HepG2 (cell line): ENCODE data around the gene PARD3. TPM values are rescaled to one million over a fixed set of nuclear protein-coding genes. Genes with fewer than 3 reads are reported as not detected.
A peak's percentile ranks its signal among the peaks of the same experiment; 100 is the strongest.

Experiments
- ATAC-seq: fragments of 200-7000 bp; cut with Tn5 transposase; 3 replicates; pipeline ENCODE4 v1.9.1; 2020; ENCODE audit warnings: mild to moderate bottlenecking, moderate library complexity
- BruUV-seq: library from RNA; stranded (reverse); fragments of 400-500 nt; replicated peaks from 2 replicates; lab custom pipeline; 2021; lab: Mats Ljungman, UMichigan
- CTCF ChIA-PET: fragments of 300-600 bp; formaldehyde crosslinking; extraction: SDS; loops from one replicate; lab custom pipeline; 2021; ENCODE audit warnings: low total read pairs, inconsistent platforms, low intra/inter-chr PET ratio; lab: Yijun Ruan, JAX
- POLR2A ChIA-PET: fragments of 350-600 bp; sonication (Branson Sonifier 250); formaldehyde crosslinking; loops from one replicate; lab custom pipeline; 2020; ENCODE audit warnings: antibody characterized with exemption, inconsistent platforms; lab: Yijun Ruan, JAX
- DNase-seq: peaks from one replicate; pipeline ENCODE4 v3.0.0-alpha.2; 2015; ENCODE audit warnings: low spot score
- FAIRE-seq: peaks from 3 replicates; lab custom pipeline; 2011; peaks lifted over from hg19 to GRCh38; lab: Jason Lieb, UNC
- H2AFZ ChIP-seq: one replicate; pipeline ENCODE4 v1.6.1; 2011; ENCODE audit warnings: low read length, inconsistent platforms
- H3K27ac ChIP-seq: fragments of 300-600 bp; 3 replicates; pipeline ENCODE4 v1.8.0; 2011; ENCODE audit warnings: mixed run types, mild to moderate bottlenecking, mixed read lengths, low read length, inconsistent platforms; ENCODE audit not compliant: insufficient read depth; ENCODE audit errors: extremely low read length
- H3K27me3 ChIP-seq, 2 experiments: fragments of 200-600 bp in 1 of 2; 2 replicates in 1 of 2; 3 replicates in 1 of 2; pipeline versions ENCODE4 v1.6.0 to v1.8.0; 2011; ENCODE audit warnings: low read length in 2 of 2, mild to moderate bottlenecking in 2 of 2, moderate library complexity in 2 of 2, inconsistent platforms in 1 of 2; ENCODE audit not compliant: insufficient read depth in 2 of 2, control insufficient read depth in 1 of 2
- H3K36me3 ChIP-seq, 2 experiments: fragments of 200-600 bp in 1 of 2; replicated peaks in 1 of 2; 2 replicates in 1 of 2; 3 replicates in 1 of 2; pipeline versions ENCODE4 v1.5.1 to v1.8.0; 2011; ENCODE audit warnings: low read length in 2 of 2, inconsistent platforms in 1 of 2; ENCODE audit not compliant: insufficient read depth in 2 of 2, control insufficient read depth in 1 of 2
- H3K4me1 ChIP-seq: 2 replicates; pipeline ENCODE4 v1.5.1; 2012; ENCODE audit warnings: low read length, inconsistent platforms; ENCODE audit not compliant: insufficient read depth
- H3K4me2 ChIP-seq: 2 replicates; pipeline ENCODE4 v1.6.0; 2011; ENCODE audit warnings: low read depth, low read length, inconsistent platforms
- H3K4me3 ChIP-seq, 3 experiments: fragments of 200-600 bp in 1 of 3; sonication (generic), shearing (Covaris generic) in 1 of 3; replicated peaks in 1 of 3; 2 replicates each; pipeline ENCODE4 v1.5.1; 2011 to 2016; ENCODE audit warnings: low read length in 3 of 3, inconsistent platforms in 2 of 3, low read depth in 2 of 3, mild to moderate bottlenecking in 2 of 3, control low read depth in 1 of 3, mixed read lengths in 1 of 3; ENCODE audit not compliant: insufficient read depth in 1 of 3
- H3K79me2 ChIP-seq: one replicate; pipeline ENCODE4 v1.6.1; 2011; ENCODE audit warnings: low read length, inconsistent platforms; ENCODE audit not compliant: insufficient read depth
- H3K9ac ChIP-seq: 2 replicates; pipeline ENCODE4 v1.6.0; 2011; ENCODE audit warnings: mild to moderate bottlenecking, low read depth, low read length, inconsistent platforms; ENCODE audit not compliant: insufficient read depth
- H3K9me3 ChIP-seq: 2 replicates; pipeline ENCODE4 v1.5.1; 2012; ENCODE audit warnings: mild to moderate bottlenecking, low read length
- H4K20me1 ChIP-seq: 2 replicates; pipeline ENCODE4 v1.6.0; 2011; ENCODE audit warnings: inconsistent platforms, mild to moderate bottlenecking, low read length, moderate library complexity; ENCODE audit not compliant: insufficient read depth
- AHDC1 ChIP-seq: sonication (generic); formaldehyde crosslinking; IDR thresholded peaks from 2 replicates; pipeline ENCODE4 v1.5.1; 2020; ENCODE audit warnings: mild to moderate bottlenecking, missing genetic modification reagents, borderline replicate concordance
- FOXA1 ChIP-seq, 2 experiments: fragments of 450-650 bp in 1 of 2; sonication (generic) in 1 of 2; formaldehyde crosslinking in 1 of 2; IDR thresholded peaks; 2 replicates each; pipeline versions ENCODE4 v1.4.0 to v1.6.1; 2016 to 2020; ENCODE audit warnings: missing genetic modification reagents in 1 of 2
- FUBP1 ChIP-seq: sonication (generic); formaldehyde crosslinking; IDR thresholded peaks from 2 replicates; pipeline ENCODE4 v1.5.1; 2020; ENCODE audit warnings: missing genetic modification reagents, mild to moderate bottlenecking, borderline replicate concordance
- THAP7 ChIP-seq: sonication (generic); formaldehyde crosslinking; IDR thresholded peaks from 2 replicates; pipeline ENCODE4 v1.8.1; 2023; ENCODE audit warnings: mild to moderate bottlenecking, missing genetic modification reagents
- ZMYM3 ChIP-seq: sonication (generic); formaldehyde crosslinking; IDR thresholded peaks from 2 replicates; pipeline ENCODE4 v1.5.1; 2020; ENCODE audit warnings: mild to moderate bottlenecking, missing genetic modification reagents
- ZNF564 ChIP-seq: sonication (generic); formaldehyde crosslinking; IDR thresholded peaks from 2 replicates; pipeline ENCODE4 v1.8.1; 2023; ENCODE audit warnings: mild to moderate bottlenecking, missing genetic modification reagents
- ZNF768 ChIP-seq: sonication (generic); formaldehyde crosslinking; IDR thresholded peaks from 2 replicates; pipeline ENCODE4 v1.4.0; 2020; ENCODE audit warnings: missing genetic modification reagents
- WGBS: methylation state at CpG from one replicate; pipeline ENCODE4 v1.1.6; 2017; ENCODE audit warnings: low lambda C conversion rate; 5-methylcytosine and 5-hydroxymethylcytosine counted together
- in situ Hi-C: cut with HindIII; loops from 2 replicates; pipeline ENCODE4 v1.10.0; 2017; ENCODE audit warnings: low pct_unique_long_range_greater_than_20kb; ENCODE audit not compliant: extremely low pct_ligation_motif_present
- intact Hi-C: fragments of 100-400 bp; cut with micrococcal nuclease; formaldehyde crosslinking; loops from one replicate; pipeline ENCODE4 v1.10.0; 2022; ENCODE audit not compliant: unreplicated experiment
- polyA plus RNA-seq, 8 experiments: library from polyadenylated mRNA; depleted of rRNA in 3 of 8; stranded (reverse) in 7 of 8; unstranded in 1 of 8; fragments of >200 nt; fragmentation: Illumina TruSeq in 4 of 8; extraction: Trizol in 4 of 8; gene quantifications; 2 replicates each; pipeline versions ENCODE4 v1.2.1 to v1.2.3, GENCODE V29; 2011 to 2016; ENCODE audit warnings: low read depth in 4 of 8, missing spikeins in 1 of 8, mixed read lengths in 1 of 8; ENCODE audit not compliant: insufficient read depth in 1 of 8
- total RNA-seq, 5 experiments: library from RNA; depleted of rRNA; stranded (reverse); fragments of >200 nt; fragmentation: Illumina TruSeq; extraction: Trizol; gene quantifications; 2 replicates each; pipeline ENCODE4 v1.2.3, GENCODE V29; 2016; ENCODE audit warnings: low read depth in 1 of 5

PARD3 gene
- total and polyA plus RNA-seq, 2 of the 13 experiments (the other 11 are each of a cell fraction or from before 2014, with no cell fraction given): 40.9 to 60.0 TPM

GRCh38 chr10:34180749-34181148 lies 634.3 kb downstream of the PARD3 start:
- peak; percentile 68; the same call in 1 of the 2 replicates for TF ChIP-seq ZNF768 (CRISPR knock-in tag)
- TF ChIP-seq FOXA1 (IDR thresholded peaks at IDR 0.05): no peak
- no peak for TF ChIP-seq FOXA1 (CRISPR knock-in tag; IDR thresholded peaks at IDR 0.05)
- peak; percentile 65 for TF ChIP-seq ZMYM3 (CRISPR knock-in tag)
- Histone ChIP-seq H3K9ac (no peak overlapping the region), H2AFZ (no peak overlapping the region), H3K79me2 (no peaks in the 10 kb centered on the region), H3K4me1 (peaks cover 52% of the 10 kb centered on the region), H3K27ac (no peak overlapping the region), H4K20me1 (no peaks in the 10 kb centered on the region), H3K9me3 (no peaks in the 10 kb centered on the region), H3K4me2 (no peak overlapping the region), H3K36me3 (no peaks in the 10 kb centered on the region), H3K4me3 (no peak overlapping the region), H3K27me3 (no peaks in the 10 kb centered on the region)
- FAIRE-seq: no peak
- CTCF ChIA-PET: no interaction called here
- intact Hi-C loops (no loop called here), in situ Hi-C loops (no loop called here)
- no peak for DNase-seq
- no TSS peak for BruUV-seq
- no peak for ATAC-seq
- 100% methylated on average over 2 of the region's 2 CpGs for WGBS
- POLR2A ChIA-PET: no interaction called here

GRCh38 chr10:34179280-34179679 lies 635.8 kb downstream of the PARD3 start:
- Histone ChIP-seq H3K4me3 (no peak overlapping the region), H4K20me1 (no peaks in the 10 kb centered on the region), H3K4me2 (no peak overlapping the region), H3K79me2 (no peaks in the 10 kb centered on the region), H3K36me3 (no peaks in the 10 kb centered on the region), H3K27ac (no peak overlapping the region), H3K9me3 (no peaks in the 10 kb centered on the region), H3K9ac (no peak overlapping the region), H2AFZ (no peak overlapping the region), H3K4me1 (peaks cover 41% of the 10 kb centered on the region), H3K27me3 (no peaks in the 10 kb centered on the region)
- FAIRE-seq: no peak
- CTCF ChIA-PET: no interaction called here
- no peak for DNase-seq
- intact Hi-C loops: no loop called here
- no peak for ATAC-seq
- TF ChIP-seq THAP7 (CRISPR knock-in tag) (no peak), AHDC1 (no peak), FUBP1 (CRISPR knock-in tag) (no peak), ZNF564 (CRISPR knock-in tag) (no peak)
- WGBS: 93% methylated on average over 3 of the region's 3 CpGs
- in situ Hi-C loops: no loop called here
- no TSS peak for BruUV-seq
- POLR2A ChIA-PET: no interaction called here
